GM23338 (cell line): Measurements from ENCODE around the gene ROR1. TPM values are rescaled to one million over a fixed set of nuclear protein-coding genes. Genes with fewer than 3 reads are reported as not detected.

Experiments
- ATAC-seq: fragments of 200-7000 bp; cut with Tn5 transposase; 3 replicates; pipeline ENCODE4 v1.9.1; 2020
- DNase-seq: peaks from one replicate; pipeline ENCODE4 v3.0.0-alpha.2; 2015; ENCODE audit warnings: low spot score
- H2AFZ ChIP-seq: fragments of 200-600 bp; sonication (generic); 2 replicates; pipeline ENCODE4 v1.8.0; 2016; ENCODE audit warnings: antibody characterized with exemption, mild to moderate bottlenecking, moderate library complexity
- H3F3A ChIP-seq: fragments of 200-600 bp; sonication (generic); replicated peaks from 2 replicates; pipeline ENCODE4 v1.8.0; 2017; ENCODE audit warnings: antibody characterized with exemption, mixed run types, low read depth
- H3K27ac ChIP-seq: fragments of 200-600 bp; sonication (generic); 2 replicates; pipeline ENCODE4 v1.6.1; 2016; ENCODE audit warnings: low read depth
- H3K27me3 ChIP-seq: fragments of 200-600 bp; sonication (generic); 2 replicates; pipeline ENCODE4 v1.8.0; 2016; ENCODE audit warnings: mild to moderate bottlenecking, mixed run types, moderate library complexity; ENCODE audit not compliant: insufficient read depth
- H3K36me3 ChIP-seq: fragments of 200-600 bp; sonication (generic); 2 replicates; pipeline ENCODE4 v1.8.0; 2016; ENCODE audit warnings: mild to moderate bottlenecking; ENCODE audit not compliant: insufficient read depth
- H3K4me1 ChIP-seq: fragments of 200-600 bp; sonication (generic); 2 replicates; pipeline ENCODE4 v1.8.0; 2016; ENCODE audit warnings: mild to moderate bottlenecking, moderate library complexity; ENCODE audit not compliant: insufficient read depth
- H3K4me2 ChIP-seq: fragments of 200-600 bp; sonication (generic); 2 replicates; pipeline ENCODE4 v1.7.1; 2017; ENCODE audit warnings: mixed run types
- H3K4me3 ChIP-seq: fragments of 200-600 bp; sonication (generic); 2 replicates; pipeline ENCODE4 v1.6.1; 2016; ENCODE audit warnings: mixed run types
- H3K79me2 ChIP-seq: fragments of 200-600 bp; sonication (generic); replicated peaks from 2 replicates; pipeline ENCODE4 v1.8.0; 2017; ENCODE audit warnings: mild to moderate bottlenecking; ENCODE audit not compliant: insufficient read depth
- H3K9me2 ChIP-seq: fragments of 200-600 bp; sonication (generic); 2 replicates; pipeline ENCODE4 v1.8.0; 2017; ENCODE audit not compliant: insufficient read depth
- H4K20me1 ChIP-seq: fragments of 200-600 bp; sonication (generic); replicated peaks from 2 replicates; pipeline ENCODE4 v1.8.0; 2017; ENCODE audit warnings: mild to moderate bottlenecking; ENCODE audit not compliant: insufficient read depth
- H3K27ac Mint-ChIP-seq: 2 replicates; pipeline ENCODE4 v1.8.0; 2020; ENCODE audit warnings: inconsistent platforms, mild to moderate bottlenecking, moderate library complexity, mixed read lengths
- H3K27me3 Mint-ChIP-seq: 3 replicates; pipeline ENCODE4 v1.8.0; 2022; ENCODE audit warnings: low read depth, mild to moderate bottlenecking, moderate library complexity, mixed read lengths, inconsistent platforms; ENCODE audit not compliant: insufficient read depth, poor library complexity
- H3K36me3 Mint-ChIP-seq: 3 replicates; pipeline ENCODE4 v1.8.0; 2021; ENCODE audit warnings: low read depth, mild to moderate bottlenecking, inconsistent platforms, moderate library complexity, mixed read lengths
- H3K4me1 Mint-ChIP-seq: 3 replicates; pipeline ENCODE4 v1.8.0; 2020; ENCODE audit warnings: mild to moderate bottlenecking, inconsistent platforms, mixed read lengths
- H3K4me3 Mint-ChIP-seq: 3 replicates; pipeline ENCODE4 v1.8.0; 2021; ENCODE audit warnings: moderate library complexity, mild to moderate bottlenecking, inconsistent platforms, mixed read lengths
- H3K9me3 Mint-ChIP-seq: 3 replicates; pipeline ENCODE4 v1.8.0; 2020; ENCODE audit warnings: moderate library complexity, mild to moderate bottlenecking, inconsistent platforms, mixed read lengths
- CREB1 ChIP-seq: fragments of 250-450 bp; sonication (Bioruptor Pico); IDR thresholded peaks from 2 replicates; pipeline ENCODE4 v1.5.0; 2020; ENCODE audit warnings: low read depth, mild to moderate bottlenecking, moderate library complexity
- EZH2 ChIP-seq: fragments of 200-600 bp; sonication (generic); IDR thresholded peaks from one replicate; pipeline ENCODE4 v1.8.0; 2017; ENCODE audit warnings: antibody characterized with exemption, mild to moderate bottlenecking, low read depth; ENCODE audit not compliant: unreplicated experiment
- POLR2AphosphoS5 ChIP-seq: IDR thresholded peaks from 2 replicates; pipeline ENCODE4 v1.6.1; 2016; ENCODE audit warnings: antibody characterized with exemption, low read depth
- ZNF114 ChIP-seq: fragments of 250-450 bp; sonication (Bioruptor Pico); IDR thresholded peaks from 2 replicates; pipeline ENCODE4 v1.5.0; 2020; ENCODE audit warnings: mild to moderate bottlenecking, moderate library complexity
- ZNF331 ChIP-seq: fragments of 250-450 bp; sonication (Bioruptor Pico); IDR thresholded peaks from 2 replicates; pipeline ENCODE4 v1.5.0; 2020; ENCODE audit warnings: low read depth, mild to moderate bottlenecking, moderate library complexity
- polyA plus RNA-seq: library from polyadenylated mRNA; unstranded; fragments of >200 nt; fragmentation: Nextera tagmentation; extraction: Ambion mirVana; gene quantifications from 2 replicates; pipeline ENCODE4 v1.2.1, GENCODE V29; 2016
- total RNA-seq: library from RNA; depleted of rRNA; stranded (reverse); fragments of >200 nt; shearing (Covaris generic); gene quantifications from 2 replicates; pipeline ENCODE4 v1.2.3, GENCODE V29; 2014
- TF ChIP-seq, protein P1 (sequence below): IDR thresholded peaks from one replicate; pipeline ENCODE4 v1.6.1; 2018; ENCODE audit warnings: antibody characterized with exemption; ENCODE audit not compliant: unreplicated experiment
- TF ChIP-seq, protein P2 (sequence below), 2 experiments: fragments of 200-600 bp in 1 of 2; sonication (generic) in 1 of 2; conservative IDR thresholded peaks; 2 replicates each; pipeline versions ENCODE4 v1.5.1 to v1.6.1; 2016 to 2017; ENCODE audit warnings: antibody characterized with exemption in 2 of 2, low read depth in 2 of 2, mild to moderate bottlenecking in 2 of 2, moderate library complexity in 1 of 2
- TF ChIP-seq, protein P3 (sequence below): fragments of 250-450 bp; sonication (Bioruptor Pico); IDR thresholded peaks from 2 replicates; pipeline ENCODE4 v1.5.0; 2020; ENCODE audit warnings: mild to moderate bottlenecking, moderate library complexity
- TF ChIP-seq, protein P4 (sequence below): IDR thresholded peaks from 2 replicates; pipeline ENCODE4 v1.6.1; 2016; ENCODE audit warnings: antibody characterized with exemption

ROR1 gene
- total and polyA plus RNA-seq, 2 experiments from 2014 or later = 59.7 to 96.0 TPM

DNA sequence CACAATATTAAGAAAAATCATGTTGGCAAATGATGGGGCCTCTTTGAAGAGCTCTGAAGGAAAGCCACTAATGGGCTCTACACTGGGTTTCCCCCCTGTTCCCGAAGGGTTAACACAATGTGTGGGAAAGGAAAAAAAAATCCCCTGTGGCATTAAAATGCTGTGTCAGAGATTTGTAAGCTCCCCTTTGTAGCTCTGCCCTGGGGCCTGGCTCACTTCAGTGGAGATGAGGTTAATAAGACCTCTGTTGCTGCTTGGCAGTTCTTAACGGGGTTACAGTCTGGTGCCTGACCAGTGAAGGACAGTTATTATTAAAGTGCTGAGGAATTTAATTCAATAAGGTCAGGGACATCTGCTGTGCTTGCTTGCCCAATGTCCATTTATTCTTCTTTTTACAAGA is 299.9 kb downstream of the ROR1 start (continued):
- TF ChIP-seq, protein P1, sequence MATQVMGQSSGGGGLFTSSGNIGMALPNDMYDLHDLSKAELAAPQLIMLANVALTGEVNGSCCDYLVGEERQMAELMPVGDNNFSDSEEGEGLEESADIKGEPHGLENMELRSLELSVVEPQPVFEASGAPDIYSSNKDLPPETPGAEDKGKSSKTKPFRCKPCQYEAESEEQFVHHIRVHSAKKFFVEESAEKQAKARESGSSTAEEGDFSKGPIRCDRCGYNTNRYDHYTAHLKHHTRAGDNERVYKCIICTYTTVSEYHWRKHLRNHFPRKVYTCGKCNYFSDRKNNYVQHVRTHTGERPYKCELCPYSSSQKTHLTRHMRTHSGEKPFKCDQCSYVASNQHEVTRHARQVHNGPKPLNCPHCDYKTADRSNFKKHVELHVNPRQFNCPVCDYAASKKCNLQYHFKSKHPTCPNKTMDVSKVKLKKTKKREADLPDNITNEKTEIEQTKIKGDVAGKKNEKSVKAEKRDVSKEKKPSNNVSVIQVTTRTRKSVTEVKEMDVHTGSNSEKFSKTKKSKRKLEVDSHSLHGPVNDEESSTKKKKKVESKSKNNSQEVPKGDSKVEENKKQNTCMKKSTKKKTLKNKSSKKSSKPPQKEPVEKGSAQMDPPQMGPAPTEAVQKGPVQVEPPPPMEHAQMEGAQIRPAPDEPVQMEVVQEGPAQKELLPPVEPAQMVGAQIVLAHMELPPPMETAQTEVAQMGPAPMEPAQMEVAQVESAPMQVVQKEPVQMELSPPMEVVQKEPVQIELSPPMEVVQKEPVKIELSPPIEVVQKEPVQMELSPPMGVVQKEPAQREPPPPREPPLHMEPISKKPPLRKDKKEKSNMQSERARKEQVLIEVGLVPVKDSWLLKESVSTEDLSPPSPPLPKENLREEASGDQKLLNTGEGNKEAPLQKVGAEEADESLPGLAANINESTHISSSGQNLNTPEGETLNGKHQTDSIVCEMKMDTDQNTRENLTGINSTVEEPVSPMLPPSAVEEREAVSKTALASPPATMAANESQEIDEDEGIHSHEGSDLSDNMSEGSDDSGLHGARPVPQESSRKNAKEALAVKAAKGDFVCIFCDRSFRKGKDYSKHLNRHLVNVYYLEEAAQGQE = no peak
- TF ChIP-seq POLR2AphosphoS5 = no peak

DNA sequence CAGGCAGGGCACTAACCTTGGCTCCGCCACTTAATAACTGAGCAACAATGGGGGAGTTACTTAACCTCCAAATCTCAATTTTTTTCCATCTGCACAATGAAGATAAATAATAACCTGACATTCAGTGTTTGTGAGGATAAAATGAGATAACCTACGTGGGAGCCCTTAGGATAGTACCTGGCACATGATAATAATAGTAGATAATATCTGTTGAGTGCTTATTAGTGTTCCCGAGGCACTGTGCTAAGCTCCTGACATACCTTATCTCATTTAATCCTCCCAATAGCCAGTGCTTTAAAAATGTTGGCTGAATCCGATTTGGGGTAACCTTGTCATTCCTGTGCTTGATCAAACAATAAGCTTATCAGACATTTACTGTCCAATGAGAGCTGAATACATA is 300.9 kb downstream of the ROR1 start:
- Histone ChIP-seq H3K4me3 (no peak overlapping the region), H3F3A (no peaks in the 10 kb centered on the region), H3K4me1 (peaks cover 45% of the 10 kb centered on the region), H3K4me2 (no peak overlapping the region), H2AFZ (no peak overlapping the region), H3K9me2 (no peaks in the 10 kb centered on the region; the same call in 1 of the 2 replicates), H3K27ac (no peak overlapping the region), H3K79me2 (peaks cover 34% of the 10 kb centered on the region), H3K27me3 (no peaks in the 10 kb centered on the region), H3K36me3 (no peaks in the 10 kb centered on the region), H4K20me1 (peaks cover 33% of the 10 kb centered on the region)
- DNase-seq = no peak
- Mint-ChIP-seq H3K27me3 (no peaks in the 10 kb centered on the region), H3K36me3 (no peaks in the 10 kb centered on the region; the same call in 2 of the 3 replicates), H3K4me3 (no peak overlapping the region), H3K27ac (no peak overlapping the region), H3K9me3 (no peaks in the 10 kb centered on the region), H3K4me1 (peaks cover 53% of the 10 kb centered on the region)
- TF ChIP-seq, protein P1 = no peak
- TF ChIP-seq, protein P2, sequence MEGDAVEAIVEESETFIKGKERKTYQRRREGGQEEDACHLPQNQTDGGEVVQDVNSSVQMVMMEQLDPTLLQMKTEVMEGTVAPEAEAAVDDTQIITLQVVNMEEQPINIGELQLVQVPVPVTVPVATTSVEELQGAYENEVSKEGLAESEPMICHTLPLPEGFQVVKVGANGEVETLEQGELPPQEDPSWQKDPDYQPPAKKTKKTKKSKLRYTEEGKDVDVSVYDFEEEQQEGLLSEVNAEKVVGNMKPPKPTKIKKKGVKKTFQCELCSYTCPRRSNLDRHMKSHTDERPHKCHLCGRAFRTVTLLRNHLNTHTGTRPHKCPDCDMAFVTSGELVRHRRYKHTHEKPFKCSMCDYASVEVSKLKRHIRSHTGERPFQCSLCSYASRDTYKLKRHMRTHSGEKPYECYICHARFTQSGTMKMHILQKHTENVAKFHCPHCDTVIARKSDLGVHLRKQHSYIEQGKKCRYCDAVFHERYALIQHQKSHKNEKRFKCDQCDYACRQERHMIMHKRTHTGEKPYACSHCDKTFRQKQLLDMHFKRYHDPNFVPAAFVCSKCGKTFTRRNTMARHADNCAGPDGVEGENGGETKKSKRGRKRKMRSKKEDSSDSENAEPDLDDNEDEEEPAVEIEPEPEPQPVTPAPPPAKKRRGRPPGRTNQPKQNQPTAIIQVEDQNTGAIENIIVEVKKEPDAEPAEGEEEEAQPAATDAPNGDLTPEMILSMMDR (conservative IDR thresholded peaks at IDR 0.05; ENCODE audit: low read depth in 2 of 2) = no peak
- TF ChIP-seq ZNF331 (CRISPR knock-in tag) (no peak), CREB1 (CRISPR knock-in tag) (no peak), ZNF114 (CRISPR knock-in tag) (no peak), EZH2 (no peak)
- TF ChIP-seq, protein P3, sequence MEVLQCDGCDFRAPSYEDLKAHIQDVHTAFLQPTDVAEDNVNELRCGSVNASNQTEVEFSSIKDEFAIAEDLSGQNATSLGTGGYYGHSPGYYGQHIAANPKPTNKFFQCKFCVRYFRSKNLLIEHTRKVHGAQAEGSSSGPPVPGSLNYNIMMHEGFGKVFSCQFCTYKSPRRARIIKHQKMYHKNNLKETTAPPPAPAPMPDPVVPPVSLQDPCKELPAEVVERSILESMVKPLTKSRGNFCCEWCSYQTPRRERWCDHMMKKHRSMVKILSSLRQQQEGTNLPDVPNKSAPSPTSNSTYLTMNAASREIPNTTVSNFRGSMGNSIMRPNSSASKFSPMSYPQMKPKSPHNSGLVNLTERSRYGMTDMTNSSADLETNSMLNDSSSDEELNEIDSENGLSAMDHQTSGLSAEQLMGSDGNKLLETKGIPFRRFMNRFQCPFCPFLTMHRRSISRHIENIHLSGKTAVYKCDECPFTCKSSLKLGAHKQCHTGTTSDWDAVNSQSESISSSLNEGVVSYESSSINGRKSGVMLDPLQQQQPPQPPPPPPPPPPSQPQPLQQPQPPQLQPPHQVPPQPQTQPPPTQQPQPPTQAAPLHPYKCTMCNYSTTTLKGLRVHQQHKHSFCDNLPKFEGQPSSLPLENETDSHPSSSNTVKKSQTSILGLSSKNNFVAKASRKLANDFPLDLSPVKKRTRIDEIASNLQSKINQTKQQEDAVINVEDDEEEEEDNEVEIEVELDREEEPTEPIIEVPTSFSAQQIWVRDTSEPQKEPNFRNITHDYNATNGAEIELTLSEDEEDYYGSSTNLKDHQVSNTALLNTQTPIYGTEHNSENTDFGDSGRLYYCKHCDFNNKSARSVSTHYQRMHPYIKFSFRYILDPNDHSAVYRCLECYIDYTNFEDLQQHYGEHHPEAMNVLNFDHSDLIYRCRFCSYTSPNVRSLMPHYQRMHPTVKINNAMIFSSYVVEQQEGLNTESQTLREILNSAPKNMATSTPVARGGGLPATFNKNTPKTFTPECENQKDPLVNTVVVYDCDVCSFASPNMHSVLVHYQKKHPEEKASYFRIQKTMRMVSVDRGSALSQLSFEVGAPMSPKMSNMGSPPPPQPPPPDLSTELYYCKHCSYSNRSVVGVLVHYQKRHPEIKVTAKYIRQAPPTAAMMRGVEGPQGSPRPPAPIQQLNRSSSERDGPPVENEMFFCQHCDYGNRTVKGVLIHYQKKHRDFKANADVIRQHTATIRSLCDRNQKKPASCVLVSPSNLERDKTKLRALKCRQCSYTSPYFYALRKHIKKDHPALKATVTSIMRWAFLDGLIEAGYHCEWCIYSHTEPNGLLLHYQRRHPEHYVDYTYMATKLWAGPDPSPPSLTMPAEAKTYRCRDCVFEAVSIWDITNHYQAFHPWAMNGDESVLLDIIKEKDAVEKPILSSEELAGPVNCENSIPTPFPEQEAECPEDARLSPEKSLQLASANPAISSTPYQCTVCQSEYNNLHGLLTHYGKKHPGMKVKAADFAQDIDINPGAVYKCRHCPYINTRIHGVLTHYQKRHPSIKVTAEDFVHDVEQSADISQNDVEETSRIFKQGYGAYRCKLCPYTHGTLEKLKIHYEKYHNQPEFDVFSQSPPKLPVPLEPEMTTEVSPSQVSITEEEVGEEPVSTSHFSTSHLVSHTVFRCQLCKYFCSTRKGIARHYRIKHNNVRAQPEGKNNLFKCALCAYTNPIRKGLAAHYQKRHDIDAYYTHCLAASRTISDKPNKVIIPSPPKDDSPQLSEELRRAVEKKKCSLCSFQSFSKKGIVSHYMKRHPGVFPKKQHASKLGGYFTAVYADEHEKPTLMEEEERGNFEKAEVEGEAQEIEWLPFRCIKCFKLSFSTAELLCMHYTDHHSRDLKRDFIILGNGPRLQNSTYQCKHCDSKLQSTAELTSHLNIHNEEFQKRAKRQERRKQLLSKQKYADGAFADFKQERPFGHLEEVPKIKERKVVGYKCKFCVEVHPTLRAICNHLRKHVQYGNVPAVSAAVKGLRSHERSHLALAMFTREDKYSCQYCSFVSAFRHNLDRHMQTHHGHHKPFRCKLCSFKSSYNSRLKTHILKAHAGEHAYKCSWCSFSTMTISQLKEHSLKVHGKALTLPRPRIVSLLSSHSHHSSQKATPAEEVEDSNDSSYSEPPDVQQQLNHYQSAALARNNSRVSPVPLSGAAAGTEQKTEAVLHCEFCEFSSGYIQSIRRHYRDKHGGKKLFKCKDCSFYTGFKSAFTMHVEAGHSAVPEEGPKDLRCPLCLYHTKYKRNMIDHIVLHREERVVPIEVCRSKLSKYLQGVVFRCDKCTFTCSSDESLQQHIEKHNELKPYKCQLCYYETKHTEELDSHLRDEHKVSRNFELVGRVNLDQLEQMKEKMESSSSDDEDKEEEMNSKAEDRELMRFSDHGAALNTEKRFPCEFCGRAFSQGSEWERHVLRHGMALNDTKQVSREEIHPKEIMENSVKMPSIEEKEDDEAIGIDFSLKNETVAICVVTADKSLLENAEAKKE = no peak
- TF ChIP-seq, protein P4, sequence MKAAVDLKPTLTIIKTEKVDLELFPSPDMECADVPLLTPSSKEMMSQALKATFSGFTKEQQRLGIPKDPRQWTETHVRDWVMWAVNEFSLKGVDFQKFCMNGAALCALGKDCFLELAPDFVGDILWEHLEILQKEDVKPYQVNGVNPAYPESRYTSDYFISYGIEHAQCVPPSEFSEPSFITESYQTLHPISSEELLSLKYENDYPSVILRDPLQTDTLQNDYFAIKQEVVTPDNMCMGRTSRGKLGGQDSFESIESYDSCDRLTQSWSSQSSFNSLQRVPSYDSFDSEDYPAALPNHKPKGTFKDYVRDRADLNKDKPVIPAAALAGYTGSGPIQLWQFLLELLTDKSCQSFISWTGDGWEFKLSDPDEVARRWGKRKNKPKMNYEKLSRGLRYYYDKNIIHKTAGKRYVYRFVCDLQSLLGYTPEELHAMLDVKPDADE = no peak
- no peak for ATAC-seq
